Endodermal cell (in vitro differentiated cells): ENCODE data around the gene CCP110. TPM values are rescaled to one million over a fixed set of nuclear protein-coding genes. Genes with fewer than 3 reads are reported as not detected.

Experiments
- DNase-seq: peaks from one replicate; pipeline ENCODE4 v3.0.0-alpha.2; 2017
- H3K27ac ChIP-seq: 2 replicates; pipeline ENCODE4 v1.5.1; 2013; ENCODE audit warnings: mild to moderate bottlenecking, low read depth, low read length, moderate library complexity
- H3K27me3 ChIP-seq: 2 replicates; pipeline ENCODE4 v1.6.1; 2013; ENCODE audit warnings: mild to moderate bottlenecking, low read length, moderate library complexity; ENCODE audit not compliant: insufficient read depth, control insufficient read depth, poor library complexity, severe bottlenecking
- H3K36me3 ChIP-seq: 2 replicates; pipeline ENCODE4 v1.7.0; 2013; ENCODE audit warnings: mild to moderate bottlenecking, low read length, moderate library complexity; ENCODE audit not compliant: control insufficient read depth, insufficient read depth
- H3K4me1 ChIP-seq: one replicate; pipeline ENCODE4 v1.7.0; 2013; ENCODE audit warnings: low read length; ENCODE audit not compliant: control insufficient read depth, insufficient read depth
- H3K4me3 ChIP-seq: 2 replicates; pipeline ENCODE4 v1.5.1; 2013; ENCODE audit warnings: mild to moderate bottlenecking, low read length, moderate library complexity
- H3K9ac ChIP-seq: 2 replicates; pipeline ENCODE4 v1.6.1; 2013; ENCODE audit warnings: mild to moderate bottlenecking, low read length, moderate library complexity; ENCODE audit not compliant: poor library complexity, severe bottlenecking; ENCODE audit errors: extremely low read depth
- H3K9me3 ChIP-seq: 2 replicates; pipeline ENCODE4 v1.6.1; 2013; ENCODE audit warnings: mild to moderate bottlenecking, low read length, moderate library complexity; ENCODE audit not compliant: control insufficient read depth
- H3K27ac Mint-ChIP-seq: 2 replicates; pipeline ENCODE4 v1.8.0; 2020; ENCODE audit warnings: mixed read lengths
- H3K27me3 Mint-ChIP-seq: 2 replicates; pipeline ENCODE4 v1.8.0; 2021; ENCODE audit warnings: mild to moderate bottlenecking, mixed read lengths; ENCODE audit not compliant: insufficient read depth
- H3K36me3 Mint-ChIP-seq: 2 replicates; pipeline ENCODE4 v1.8.0; 2020; ENCODE audit warnings: low read depth, mixed read lengths
- H3K4me1 Mint-ChIP-seq: 2 replicates; pipeline ENCODE4 v1.8.0; 2020; ENCODE audit warnings: mixed read lengths
- H3K4me3 Mint-ChIP-seq: 2 replicates; pipeline ENCODE4 v1.8.0; 2020; ENCODE audit warnings: mild to moderate bottlenecking, moderate library complexity, mixed read lengths
- H3K9me3 Mint-ChIP-seq: 2 replicates; pipeline ENCODE4 v1.8.0; 2020; ENCODE audit warnings: mild to moderate bottlenecking, mixed read lengths
- WGBS, 2 experiments: methylation state at CpG; one replicate each; pipeline versions ENCODE4 v1.1.5 to v1.1.7; 2013; ENCODE audit warnings: missing lambda C conversion rate in 2 of 2, mixed read lengths in 1 of 2; ENCODE audit not compliant: insufficient coverage in 1 of 2, insufficient read length in 1 of 2; 5-methylcytosine and 5-hydroxymethylcytosine counted together
- total RNA-seq, 2 donors: library from RNA; stranded (reverse); fragmentation: NEBNext Ultra II Directional in 1 of 2; extraction: Animal tissue kit (Norgen Biotek cat#: 25700) in 1 of 2; gene quantifications; 2 replicates in 1 of 2; 3 replicates in 1 of 2; pipeline ENCODE4 v1.2.1, GENCODE V29; 2021
- TF ChIP-seq, protein P1 (sequence below): fragments of 200-600 bp; sonication (generic); conservative IDR thresholded peaks from 2 replicates; pipeline ENCODE4 v1.5.0; 2021; ENCODE audit warnings: antibody characterized with exemption, mild to moderate bottlenecking

CCP110 gene
- total RNA-seq, 2 donors from 2014 or later = 16.5 to 24.0 TPM

DNA sequence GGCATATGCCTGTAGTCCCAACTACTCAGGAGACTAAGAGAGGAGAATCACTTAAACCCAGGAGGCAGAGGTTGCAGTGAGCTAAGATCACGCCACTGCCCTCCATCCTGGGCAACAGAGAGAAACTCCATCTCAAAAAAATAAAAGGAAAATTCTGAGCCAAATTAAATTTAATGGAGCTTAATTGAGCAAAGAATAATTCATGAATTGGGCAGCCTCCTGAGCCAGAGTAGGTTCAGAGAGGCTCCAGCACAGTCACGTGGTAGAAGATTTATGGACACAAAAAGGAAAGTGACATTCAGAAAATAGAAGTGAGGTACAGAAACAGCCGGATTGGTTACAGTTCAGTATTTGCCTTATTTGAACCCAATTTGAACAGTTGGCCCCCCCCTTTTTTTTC is 42.6 kb downstream of the CCP110 start:
- Mint-ChIP-seq H3K27ac (no peak overlapping the region), H3K4me3 (no peak overlapping the region), H3K9me3 (peaks cover 18% of the 10 kb centered on the region), H3K27me3 (no peaks in the 10 kb centered on the region), H3K4me1 (no peaks in the 10 kb centered on the region), H3K36me3 (peaks cover 68% of the 10 kb centered on the region)
- WGBS, 2 experiments = 96 to 99% methylated on average over 3 of the region's 3 CpGs
- Histone ChIP-seq H3K27ac (no peak overlapping the region), H3K27me3 (no peaks in the 10 kb centered on the region), H3K9me3 (peaks cover 18% of the 10 kb centered on the region), H3K4me3 (no peak overlapping the region), H3K36me3 (peaks cover 37% of the 10 kb centered on the region), H3K9ac (no peak overlapping the region), H3K4me1 (no peaks in the 10 kb centered on the region)
- TF ChIP-seq, protein P1, sequence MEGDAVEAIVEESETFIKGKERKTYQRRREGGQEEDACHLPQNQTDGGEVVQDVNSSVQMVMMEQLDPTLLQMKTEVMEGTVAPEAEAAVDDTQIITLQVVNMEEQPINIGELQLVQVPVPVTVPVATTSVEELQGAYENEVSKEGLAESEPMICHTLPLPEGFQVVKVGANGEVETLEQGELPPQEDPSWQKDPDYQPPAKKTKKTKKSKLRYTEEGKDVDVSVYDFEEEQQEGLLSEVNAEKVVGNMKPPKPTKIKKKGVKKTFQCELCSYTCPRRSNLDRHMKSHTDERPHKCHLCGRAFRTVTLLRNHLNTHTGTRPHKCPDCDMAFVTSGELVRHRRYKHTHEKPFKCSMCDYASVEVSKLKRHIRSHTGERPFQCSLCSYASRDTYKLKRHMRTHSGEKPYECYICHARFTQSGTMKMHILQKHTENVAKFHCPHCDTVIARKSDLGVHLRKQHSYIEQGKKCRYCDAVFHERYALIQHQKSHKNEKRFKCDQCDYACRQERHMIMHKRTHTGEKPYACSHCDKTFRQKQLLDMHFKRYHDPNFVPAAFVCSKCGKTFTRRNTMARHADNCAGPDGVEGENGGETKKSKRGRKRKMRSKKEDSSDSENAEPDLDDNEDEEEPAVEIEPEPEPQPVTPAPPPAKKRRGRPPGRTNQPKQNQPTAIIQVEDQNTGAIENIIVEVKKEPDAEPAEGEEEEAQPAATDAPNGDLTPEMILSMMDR = no peak
- DNase-seq = no peak

DNA sequence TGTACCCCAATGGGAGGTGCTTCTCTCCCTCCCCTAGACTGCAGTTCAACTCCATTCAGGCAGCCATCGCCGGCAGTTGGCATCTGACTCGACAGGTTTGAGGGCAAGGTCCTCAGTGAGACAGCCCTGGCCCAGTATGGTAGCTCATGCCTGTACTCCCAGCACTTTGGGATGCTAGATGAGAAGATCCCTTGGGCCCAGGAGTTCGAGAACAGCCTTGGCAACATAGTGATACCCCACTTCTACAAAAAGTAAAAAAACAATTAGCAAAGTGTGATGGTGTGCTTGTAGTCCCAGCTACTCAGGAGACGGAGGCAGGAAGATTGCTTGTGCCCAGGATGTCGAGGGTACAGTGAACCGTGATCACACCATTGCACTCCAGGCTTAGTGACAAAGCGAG is 43.8 kb downstream of the CCP110 start:
- no peaks in the 10 kb centered on the region for H3K4me1 Mint-ChIP-seq
- H3K36me3 ChIP-seq = peaks cover 40% of the 10 kb centered on the region
- H3K9me3 Mint-ChIP-seq = peaks cover 9% of the 10 kb centered on the region
- 95 to 100% methylated on average over 8 of the region's 8 CpGs for WGBS, 2 experiments
- no peaks in the 10 kb centered on the region for H3K27me3 ChIP-seq
- H3K4me3 Mint-ChIP-seq = no peak overlapping the region
- H3K4me1 ChIP-seq = no peaks in the 10 kb centered on the region
- no peak overlapping the region for H3K27ac Mint-ChIP-seq
- H3K9ac ChIP-seq = no peak overlapping the region
- no peak overlapping the region for H3K4me3 ChIP-seq
- TF ChIP-seq, protein P1 = no peak
- H3K27ac ChIP-seq = no peak overlapping the region
- peaks cover 10% of the 10 kb centered on the region for H3K9me3 ChIP-seq
- H3K36me3 Mint-ChIP-seq = peaks cover 70% of the 10 kb centered on the region
- H3K27me3 Mint-ChIP-seq = no peaks in the 10 kb centered on the region
- DNase-seq = no peak

DNA sequence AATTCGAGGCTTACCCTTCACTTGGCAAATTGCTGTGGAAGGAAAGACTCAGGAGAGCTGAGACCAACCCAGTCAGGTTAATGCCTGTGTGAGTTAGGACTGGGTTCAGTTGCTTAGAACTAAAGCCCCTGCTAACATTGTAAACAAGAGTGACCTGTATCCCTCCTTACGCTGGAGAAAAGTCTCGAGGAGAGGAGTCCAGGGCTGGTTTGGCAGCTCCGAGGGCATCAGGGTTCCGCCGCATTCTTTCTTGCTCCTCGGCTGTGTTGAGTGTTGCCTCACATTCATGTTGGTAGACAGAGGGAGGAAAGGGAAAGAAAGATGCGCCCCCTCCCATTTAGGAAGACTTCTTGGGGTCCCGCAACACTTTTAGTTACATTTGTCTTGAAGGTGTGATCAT is 50.3 kb downstream of the CCP110 start:
- no peaks in the 10 kb centered on the region for H3K9me3 ChIP-seq
- H3K27ac ChIP-seq = no peak overlapping the region
- DNase-seq = no peak
- Mint-ChIP-seq H3K4me1 (no peaks in the 10 kb centered on the region), H3K4me3 (no peak overlapping the region), H3K27ac (no peak overlapping the region), H3K36me3 (peaks cover 74% of the 10 kb centered on the region), H3K27me3 (no peaks in the 10 kb centered on the region), H3K9me3 (no peaks in the 10 kb centered on the region)
- no peak overlapping the region for H3K4me3 ChIP-seq
- H3K27me3 ChIP-seq = no peaks in the 10 kb centered on the region
- TF ChIP-seq, protein P1 = no peak
- H3K9ac ChIP-seq = no peak overlapping the region
- H3K36me3 ChIP-seq = peaks cover 63% of the 10 kb centered on the region
- WGBS, 2 experiments = 96 to 100% methylated on average over 3 to 9 of the region's 9 CpGs
- peaks cover 6% of the 10 kb centered on the region for H3K4me1 ChIP-seq
